Chondrocyte (in vitro differentiated cells): ENCODE results near the gene GDF9. TPM values are rescaled to one million over a fixed set of nuclear protein-coding genes. Genes with fewer than 3 reads are reported as not detected.

ENCODE experiments used
- DNase-seq: peaks from one replicate; pipeline ENCODE4 v3.0.0; 2021; ENCODE audit warnings: mixed read lengths, low spot score
- H3K27ac Mint-ChIP-seq: one replicate; pipeline ENCODE4 v1.8.0; 2021; ENCODE audit warnings: mild to moderate bottlenecking, moderate library complexity, mixed read lengths; ENCODE audit not compliant: unreplicated experiment
- H3K27me3 Mint-ChIP-seq: 2 replicates; pipeline ENCODE4 v1.8.0; 2021; ENCODE audit warnings: low read depth, mixed read lengths
- H3K36me3 Mint-ChIP-seq: 2 replicates; pipeline ENCODE4 v1.8.0; 2021; ENCODE audit warnings: low read depth, mixed read lengths
- H3K4me1 Mint-ChIP-seq: 2 replicates; pipeline ENCODE4 v1.8.0; 2021; ENCODE audit warnings: low read depth, mild to moderate bottlenecking, mixed read lengths
- H3K4me3 Mint-ChIP-seq: one replicate; pipeline ENCODE4 v1.8.0; 2021; ENCODE audit warnings: mild to moderate bottlenecking, moderate library complexity, mixed read lengths; ENCODE audit not compliant: unreplicated experiment
- H3K9me3 Mint-ChIP-seq: 2 replicates; pipeline ENCODE4 v1.8.0; 2021; ENCODE audit warnings: low read depth, mixed read lengths
- total RNA-seq: library from RNA; stranded (reverse); gene quantifications from 3 replicates; pipeline ENCODE4 v1.2.1, GENCODE V29; 2021
- TF ChIP-seq, protein P1 (sequence below): fragments of 200-600 bp; sonication (generic); IDR thresholded peaks from 2 replicates; pipeline ENCODE4 v1.5.0; 2021; ENCODE audit warnings: antibody characterized with exemption, mild to moderate bottlenecking, moderate library complexity

The GDF9 gene
- total RNA-seq, 1 donor from 2014 or later = 0.30 TPM

- DNase-seq = no peak
- H3K4me3 Mint-ChIP-seq = no peak within 1 kb of the TSS
- no peaks in the 10 kb centered on the region for H3K9me3 Mint-ChIP-seq
- TF ChIP-seq, protein P1, sequence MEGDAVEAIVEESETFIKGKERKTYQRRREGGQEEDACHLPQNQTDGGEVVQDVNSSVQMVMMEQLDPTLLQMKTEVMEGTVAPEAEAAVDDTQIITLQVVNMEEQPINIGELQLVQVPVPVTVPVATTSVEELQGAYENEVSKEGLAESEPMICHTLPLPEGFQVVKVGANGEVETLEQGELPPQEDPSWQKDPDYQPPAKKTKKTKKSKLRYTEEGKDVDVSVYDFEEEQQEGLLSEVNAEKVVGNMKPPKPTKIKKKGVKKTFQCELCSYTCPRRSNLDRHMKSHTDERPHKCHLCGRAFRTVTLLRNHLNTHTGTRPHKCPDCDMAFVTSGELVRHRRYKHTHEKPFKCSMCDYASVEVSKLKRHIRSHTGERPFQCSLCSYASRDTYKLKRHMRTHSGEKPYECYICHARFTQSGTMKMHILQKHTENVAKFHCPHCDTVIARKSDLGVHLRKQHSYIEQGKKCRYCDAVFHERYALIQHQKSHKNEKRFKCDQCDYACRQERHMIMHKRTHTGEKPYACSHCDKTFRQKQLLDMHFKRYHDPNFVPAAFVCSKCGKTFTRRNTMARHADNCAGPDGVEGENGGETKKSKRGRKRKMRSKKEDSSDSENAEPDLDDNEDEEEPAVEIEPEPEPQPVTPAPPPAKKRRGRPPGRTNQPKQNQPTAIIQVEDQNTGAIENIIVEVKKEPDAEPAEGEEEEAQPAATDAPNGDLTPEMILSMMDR = no peak
- H3K4me1 Mint-ChIP-seq = peaks cover 32% of the 10 kb centered on the region
- peaks cover 25% of the 10 kb centered on the region for H3K36me3 Mint-ChIP-seq
- H3K27me3 Mint-ChIP-seq = no peaks in the 10 kb centered on the region
- H3K27ac Mint-ChIP-seq = peak within 1 kb of the TSS; percentile 39
These were observed 7.1 kb upstream of the GDF9 start, which contains the start of gene LEAP2 for GRCh38 chr5:132873119-132873929. Gene LEAP2 (plus strand): TSS chr5:132873668. CDS start chr5:132873695, 27 bp downstream.

DNA sequence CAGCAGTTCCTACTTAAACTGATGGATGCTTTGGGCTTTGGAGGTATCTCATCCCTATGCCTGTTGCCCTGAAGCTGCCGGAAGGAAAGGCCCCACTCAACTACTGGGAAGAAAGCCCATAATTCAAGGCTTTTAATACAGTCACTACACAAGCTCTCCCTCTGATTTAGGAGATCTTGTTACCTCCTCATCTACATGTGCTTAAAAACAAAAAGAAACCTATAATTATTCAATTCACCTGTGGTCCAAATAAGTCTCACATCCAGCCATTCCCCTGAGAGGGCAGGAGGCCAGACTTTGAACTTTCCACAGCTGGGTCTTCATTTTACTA lies 6.5 kb upstream of the GDF9 start:
- DNase-seq = no peak
- H3K27me3 Mint-ChIP-seq = no peaks in the 10 kb centered on the region
- H3K4me1 Mint-ChIP-seq = peaks cover 31% of the 10 kb centered on the region
- TF ChIP-seq, protein P1 = no peak
- no peak overlapping the region for H3K4me3 Mint-ChIP-seq
- H3K27ac Mint-ChIP-seq = peak overlapping the region; percentile 39
- no peaks in the 10 kb centered on the region for H3K9me3 Mint-ChIP-seq
- peaks cover 20% of the 10 kb centered on the region for H3K36me3 Mint-ChIP-seq

DNA sequence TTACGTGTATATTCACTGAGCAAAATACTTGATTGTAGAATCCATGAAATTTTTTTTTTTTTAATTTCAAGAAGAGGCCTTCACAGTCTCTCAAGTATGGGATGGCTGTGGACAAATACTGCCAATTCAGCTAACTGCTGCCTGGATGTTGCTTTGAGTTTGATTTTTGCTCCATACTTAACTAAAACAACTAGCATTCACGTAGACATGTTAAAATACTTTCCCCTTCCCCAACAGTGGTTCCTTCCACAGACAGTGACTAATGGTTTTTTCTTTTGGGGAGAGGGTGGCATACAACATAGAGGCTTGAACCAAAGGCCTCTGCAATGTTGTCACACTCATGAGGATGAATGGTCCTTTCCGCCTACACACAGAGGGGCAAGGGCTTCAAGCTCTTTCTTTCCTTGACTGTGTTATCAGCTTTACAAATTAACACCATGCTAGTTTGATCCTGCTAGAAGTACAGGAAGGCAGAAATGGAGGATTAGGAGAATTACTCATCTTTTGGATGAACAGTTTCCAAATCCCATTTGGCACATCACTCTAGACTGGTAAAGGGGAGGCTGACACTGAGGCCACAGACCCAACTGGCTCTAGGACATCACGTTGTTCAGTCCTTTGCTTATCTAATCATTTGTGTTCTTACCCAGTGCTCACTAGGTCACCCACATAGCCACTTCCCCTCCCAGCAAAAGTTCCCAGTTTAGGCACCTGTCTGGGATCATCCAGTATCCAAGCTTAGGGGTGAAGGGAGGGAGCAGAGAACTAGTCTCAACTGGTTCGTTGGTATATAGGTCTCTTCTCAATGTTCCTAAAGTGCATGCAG lies 5.4 kb upstream of the GDF9 start:
- TF ChIP-seq, protein P1 = no peak
- H3K27ac Mint-ChIP-seq = peak overlapping the region; percentile 27

DNA sequence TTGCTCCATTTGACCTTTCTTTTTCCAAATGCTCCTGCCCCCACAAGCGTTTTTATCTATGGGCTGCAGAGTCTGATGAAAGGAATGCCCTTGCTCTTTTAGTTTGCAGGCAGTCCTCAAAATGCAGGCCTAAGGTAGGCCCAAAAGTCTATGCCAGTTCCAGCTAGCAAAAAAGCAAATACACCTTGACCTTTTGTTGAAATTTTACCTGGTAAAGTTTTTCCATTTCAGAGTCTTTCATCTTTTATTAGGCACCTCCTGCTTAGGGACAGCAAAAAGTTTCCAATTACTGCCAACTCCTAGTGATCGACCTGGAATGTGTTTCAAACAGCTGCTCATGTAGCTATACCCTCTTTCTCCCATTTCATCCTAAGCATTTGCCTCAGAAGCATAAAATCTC lies 4.5 kb upstream of the GDF9 start:
- Mint-ChIP-seq H3K4me3 (no peak overlapping the region), H3K27me3 (no peaks in the 10 kb centered on the region), H3K36me3 (peaks cover 19% of the 10 kb centered on the region), H3K27ac (no peak overlapping the region), H3K4me1 (peaks cover 31% of the 10 kb centered on the region), H3K9me3 (no peaks in the 10 kb centered on the region)
- TF ChIP-seq, protein P1 = no peak
- DNase-seq = no peak

More for the DNA sequence above, 5.4 kb upstream of the GDF9 start:
- peaks cover 31% of the 10 kb centered on the region for H3K4me1 Mint-ChIP-seq
- H3K27me3 Mint-ChIP-seq = no peaks in the 10 kb centered on the region
- no peak for DNase-seq
- no peak overlapping the region for H3K4me3 Mint-ChIP-seq
- H3K9me3 Mint-ChIP-seq = no peaks in the 10 kb centered on the region
- H3K36me3 Mint-ChIP-seq = peaks cover 19% of the 10 kb centered on the region

GRCh38 chr5:132868754-132869153 lies 2.5 kb upstream of the GDF9 start:
- H3K4me1 Mint-ChIP-seq = peaks cover 31% of the 10 kb centered on the region
- H3K9me3 Mint-ChIP-seq = no peaks in the 10 kb centered on the region
- no peak for DNase-seq
- TF ChIP-seq, protein P1 = no peak
- peaks cover 15% of the 10 kb centered on the region for H3K36me3 Mint-ChIP-seq
- no peaks in the 10 kb centered on the region for H3K27me3 Mint-ChIP-seq
- no peak overlapping the region for H3K4me3 Mint-ChIP-seq
- peak overlapping the region; percentile 75 for H3K27ac Mint-ChIP-seq
